A204.1 (cell line): ENCODE measurements around the gene PKDCC.

Experiments used
- FAIRE-seq: peaks from 2 replicates; lab custom pipeline; 2012; peaks lifted over from hg19 to GRCh38; lab: Jason Lieb, UNC

PKDCC gene

DNA sequence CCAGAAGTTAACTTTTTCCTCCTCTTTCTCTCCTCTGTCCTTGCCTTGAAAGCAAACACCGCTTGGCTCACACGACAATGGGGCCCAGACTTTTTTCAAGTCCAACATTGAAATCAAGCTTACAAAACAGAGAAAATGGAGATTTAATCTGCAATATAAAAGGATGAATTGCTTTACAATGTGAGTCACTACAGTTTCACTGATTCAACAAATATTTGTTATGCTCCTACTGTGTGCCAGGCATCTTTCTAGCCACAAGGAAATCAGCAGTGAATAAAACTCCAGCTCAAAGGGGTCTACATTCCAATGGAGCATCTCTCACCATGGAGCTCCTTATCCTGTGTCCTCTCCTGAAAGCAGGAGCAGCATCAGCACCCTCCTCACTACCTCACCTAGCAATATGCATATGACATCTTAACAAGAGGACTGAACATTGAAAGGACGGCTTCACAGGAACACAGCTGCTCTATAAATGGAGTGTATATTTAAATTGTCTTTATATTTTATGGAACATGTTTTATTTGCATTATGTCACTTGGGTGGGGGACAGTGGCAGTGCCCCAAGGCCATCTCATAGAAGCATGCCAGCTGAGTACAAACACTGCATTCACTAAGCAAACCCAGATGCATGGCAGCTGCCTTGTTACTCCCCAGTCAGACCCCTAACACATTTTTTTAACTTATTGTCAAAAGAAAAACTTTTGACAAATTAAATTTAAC, 39.5 kb downstream of the PKDCC start:
- FAIRE-seq, result no peak

DNA sequence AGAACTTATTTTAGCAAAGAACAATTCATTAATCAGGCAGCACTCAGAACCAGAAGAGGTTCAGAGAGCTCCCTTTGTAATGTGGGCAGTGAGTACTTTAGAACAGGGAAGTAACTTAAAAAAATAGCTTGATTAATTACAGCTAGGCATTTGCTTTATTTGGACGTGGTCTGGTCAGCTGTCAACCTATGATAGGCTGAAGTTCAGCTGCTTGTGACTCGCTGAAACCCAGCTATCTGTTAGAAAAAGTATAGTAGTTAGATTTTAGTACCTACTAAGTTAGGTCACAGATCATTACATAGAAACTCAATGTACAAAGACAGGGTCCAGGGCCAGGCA, 40.0 kb downstream of the PKDCC start:
- FAIRE-seq, result no peak

DNA sequence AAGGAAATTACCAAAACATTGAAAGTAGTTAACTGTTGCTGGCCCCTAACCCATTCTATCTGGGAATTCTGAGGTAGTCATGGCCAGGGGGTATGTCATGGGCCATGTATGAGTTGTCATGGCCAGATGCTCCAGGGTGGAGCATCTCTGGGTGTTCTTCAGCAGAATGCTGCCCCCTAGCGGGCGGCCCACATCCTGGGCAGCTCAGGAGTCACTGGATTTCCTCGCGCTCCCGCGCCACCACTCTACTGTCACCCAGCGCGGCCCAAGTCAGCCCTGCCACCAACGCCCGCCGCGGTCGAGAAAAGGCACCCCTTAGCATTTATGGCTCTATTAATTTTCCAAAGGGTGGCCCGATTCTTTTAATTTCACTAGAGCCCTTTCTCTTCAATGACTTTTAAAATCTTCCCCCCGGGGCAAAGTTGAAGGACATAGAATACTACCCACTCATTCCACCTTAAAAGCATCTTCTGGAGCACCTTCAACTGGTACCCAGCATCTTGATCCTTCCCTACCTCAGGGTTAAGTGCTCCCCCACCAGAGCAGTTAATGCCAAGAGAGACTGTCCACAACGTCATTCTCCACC, 41.6 kb downstream of the PKDCC start:
- FAIRE-seq, result no peak

DNA sequence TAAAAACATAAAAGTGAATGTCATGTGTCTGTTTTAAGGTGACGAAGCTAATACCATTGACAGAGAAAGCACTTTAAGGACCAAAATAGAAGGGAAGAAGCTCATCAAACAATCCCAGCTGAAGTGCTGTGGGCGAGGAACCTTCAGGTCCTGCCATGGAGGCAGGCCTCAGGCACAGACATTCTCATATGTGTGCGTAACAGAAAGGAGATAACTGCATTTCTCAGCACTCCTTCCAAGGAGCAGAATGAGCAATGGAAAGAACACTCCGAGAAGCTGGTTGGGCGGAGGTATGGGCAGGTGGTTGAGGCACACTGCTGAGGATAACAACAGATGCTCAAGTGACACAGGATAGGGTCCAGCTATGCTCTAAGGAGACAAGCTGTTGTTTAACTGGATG, 42.4 kb downstream of the PKDCC start:
- FAIRE-seq, result no peak

DNA sequence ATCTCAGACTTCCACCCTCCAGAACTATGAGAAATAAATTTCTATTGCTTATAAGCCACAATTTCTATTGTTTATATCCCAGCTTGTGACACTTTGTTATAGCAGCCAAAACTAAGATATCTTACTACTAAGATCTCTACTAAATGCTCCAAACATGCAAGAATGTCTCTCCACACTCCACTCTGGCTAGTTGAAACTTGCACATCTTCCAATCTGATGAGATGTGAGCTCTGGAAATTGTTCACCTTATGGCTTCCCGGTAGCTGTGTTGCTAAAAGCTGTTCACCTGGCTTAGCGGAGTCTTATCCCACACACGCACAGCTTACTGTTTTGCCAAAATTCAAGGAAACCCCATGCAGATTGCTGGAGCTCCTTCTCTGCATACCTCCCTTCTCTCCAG, 43.9 kb downstream of the PKDCC start:
- no peak for FAIRE-seq

DNA sequence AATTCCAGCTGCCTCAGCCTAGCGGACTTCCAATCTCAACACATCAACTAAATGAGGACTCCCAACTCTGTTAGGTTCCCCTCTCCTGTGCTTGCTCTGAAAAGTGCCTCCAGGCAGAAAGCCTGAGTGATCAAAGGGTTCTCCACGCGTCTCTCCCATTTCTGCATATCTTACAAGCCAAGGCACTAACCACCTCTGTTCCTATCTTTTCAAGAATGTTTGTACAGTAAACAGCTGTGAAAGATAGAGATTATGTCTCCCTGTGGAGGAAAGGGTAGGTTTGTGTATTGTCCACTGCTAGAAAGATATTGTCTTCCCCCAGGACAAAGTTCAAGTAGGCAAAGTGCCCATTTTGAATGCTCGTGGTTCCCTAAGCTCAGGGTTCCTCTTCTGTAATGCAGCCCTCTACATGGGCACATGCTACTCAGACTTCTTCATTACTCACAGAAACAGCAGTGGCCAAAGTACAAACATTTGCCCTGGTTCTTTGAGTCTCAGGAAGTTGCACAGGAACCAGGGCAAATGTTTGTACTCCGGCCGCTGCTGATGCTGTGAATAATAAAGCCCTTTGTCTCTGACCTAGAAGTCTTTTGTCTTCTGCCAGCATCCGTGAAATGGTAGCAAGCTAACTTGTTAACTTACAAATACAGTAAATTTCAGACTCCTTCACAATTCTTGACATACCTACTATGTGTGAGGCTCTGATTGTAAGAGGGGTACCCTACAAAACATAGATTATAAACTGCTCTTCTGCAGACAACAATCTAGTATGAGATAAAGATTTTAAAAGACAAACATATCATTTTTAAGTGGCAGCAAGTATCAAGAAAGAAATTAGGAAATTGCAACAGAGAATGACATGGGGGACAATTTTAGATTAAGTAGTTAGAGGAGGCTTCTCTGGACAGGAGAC, 44.5 kb downstream of the PKDCC start:
- no peak for FAIRE-seq

GRCh38 chr2:42094114-42094513, 46.3 kb downstream of the PKDCC start:
- no peak for FAIRE-seq

GRCh38 chr2:42095923-42096408, 48.1 kb downstream of the PKDCC start:
- peak; percentile 89 for FAIRE-seq

GRCh38 chr2:42096869-42097591, 49.2 kb downstream of the PKDCC start:
- no peak for FAIRE-seq

- FAIRE-seq, result no peak
Observed at GRCh38 chr2:42098571-42099437, 51.0 kb downstream of the PKDCC start.

DNA sequence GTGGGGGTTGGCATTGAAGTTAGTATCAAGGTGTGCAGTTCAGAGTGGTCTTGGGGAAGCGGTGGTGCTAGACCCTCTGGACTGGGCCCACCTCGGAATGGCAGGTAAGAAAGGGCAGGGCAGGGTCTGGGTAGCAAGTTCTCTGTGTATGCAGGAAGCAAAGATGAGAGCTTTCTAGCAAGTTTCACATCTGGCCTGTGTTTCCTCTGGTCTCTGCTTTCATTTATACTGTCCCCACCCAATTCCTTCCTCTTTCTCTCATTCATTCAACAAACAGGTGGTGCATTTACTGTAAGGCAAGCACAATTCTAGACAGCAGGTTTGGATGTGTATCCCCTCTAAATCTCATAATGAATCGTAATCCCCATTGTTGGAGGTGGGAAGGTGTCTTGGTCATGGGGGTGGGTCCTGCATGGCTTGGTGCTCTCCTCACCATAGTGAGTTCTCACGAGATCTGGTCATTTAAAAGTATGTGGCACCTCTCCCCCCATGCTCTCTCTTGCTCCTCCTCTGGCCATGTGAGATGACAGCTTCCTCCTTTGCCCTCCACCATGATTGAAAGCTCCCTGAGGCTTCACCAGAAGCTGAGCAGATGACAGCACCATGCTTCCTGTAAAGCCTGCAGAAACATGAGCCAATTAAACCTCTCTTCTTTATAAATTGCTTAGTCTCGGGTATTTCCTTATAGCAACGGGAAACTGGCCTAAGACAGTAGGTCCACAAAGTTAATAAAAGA, 51.8 kb downstream of the PKDCC start:
- no peak for FAIRE-seq

DNA sequence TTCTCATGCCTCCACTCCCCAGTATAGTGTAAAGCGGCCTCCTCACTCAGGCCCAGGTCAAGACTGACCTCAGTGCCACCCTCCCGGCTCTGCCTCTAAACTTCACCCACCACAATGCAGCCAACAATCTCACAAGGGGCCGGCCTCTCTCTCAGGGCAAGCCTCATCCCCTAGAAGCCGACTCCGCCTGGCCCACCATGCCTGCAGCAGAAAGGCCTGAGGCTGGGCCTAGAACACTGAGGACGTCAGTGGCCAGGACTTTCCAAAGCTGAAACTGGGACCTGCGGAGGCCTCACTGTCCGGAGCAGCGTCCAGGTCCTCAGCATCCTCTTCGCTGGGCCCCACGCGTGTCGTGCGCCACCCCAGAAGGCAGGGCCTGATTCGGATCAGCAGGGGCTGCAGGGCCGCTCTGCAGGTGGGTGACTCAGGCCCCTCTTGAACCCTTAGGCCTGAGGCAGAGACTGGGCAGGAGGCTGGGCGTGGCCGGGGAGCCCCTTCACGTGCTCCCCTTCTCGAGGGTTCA, 52.9 kb downstream of the PKDCC start:
- FAIRE-seq, result no peak

GRCh38 chr2:42101206-42102023, 53.6 kb downstream of the PKDCC start:
- FAIRE-seq, result no peak

DNA sequence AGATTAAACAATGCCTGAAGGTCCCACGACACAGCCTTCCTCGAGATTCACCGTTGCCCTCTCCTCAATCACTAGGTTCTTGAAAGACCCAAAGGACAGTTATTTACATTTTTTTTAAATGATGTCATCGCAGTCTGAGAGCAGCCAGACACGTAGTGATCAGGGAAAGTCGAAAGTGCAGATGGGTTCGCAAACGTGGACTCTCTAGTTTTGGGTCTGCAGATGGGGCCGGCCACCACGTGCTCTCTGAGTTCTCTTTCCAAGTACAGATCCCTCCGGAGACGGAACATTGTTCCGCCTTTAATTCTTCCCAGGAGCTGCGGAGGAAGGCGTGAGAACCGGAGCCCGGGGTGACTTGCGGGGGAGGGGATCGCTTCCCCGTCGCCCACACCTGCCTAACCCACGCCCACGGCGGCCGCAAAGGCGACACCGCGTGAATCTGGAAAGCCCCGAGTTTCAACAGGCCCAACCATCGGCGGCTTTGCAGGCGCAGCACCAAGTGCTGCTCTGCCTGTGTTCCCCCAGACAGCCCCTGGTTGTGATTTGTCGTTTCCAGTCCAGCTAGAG, 54.3 kb downstream of the PKDCC start:
- no peak for FAIRE-seq

DNA sequence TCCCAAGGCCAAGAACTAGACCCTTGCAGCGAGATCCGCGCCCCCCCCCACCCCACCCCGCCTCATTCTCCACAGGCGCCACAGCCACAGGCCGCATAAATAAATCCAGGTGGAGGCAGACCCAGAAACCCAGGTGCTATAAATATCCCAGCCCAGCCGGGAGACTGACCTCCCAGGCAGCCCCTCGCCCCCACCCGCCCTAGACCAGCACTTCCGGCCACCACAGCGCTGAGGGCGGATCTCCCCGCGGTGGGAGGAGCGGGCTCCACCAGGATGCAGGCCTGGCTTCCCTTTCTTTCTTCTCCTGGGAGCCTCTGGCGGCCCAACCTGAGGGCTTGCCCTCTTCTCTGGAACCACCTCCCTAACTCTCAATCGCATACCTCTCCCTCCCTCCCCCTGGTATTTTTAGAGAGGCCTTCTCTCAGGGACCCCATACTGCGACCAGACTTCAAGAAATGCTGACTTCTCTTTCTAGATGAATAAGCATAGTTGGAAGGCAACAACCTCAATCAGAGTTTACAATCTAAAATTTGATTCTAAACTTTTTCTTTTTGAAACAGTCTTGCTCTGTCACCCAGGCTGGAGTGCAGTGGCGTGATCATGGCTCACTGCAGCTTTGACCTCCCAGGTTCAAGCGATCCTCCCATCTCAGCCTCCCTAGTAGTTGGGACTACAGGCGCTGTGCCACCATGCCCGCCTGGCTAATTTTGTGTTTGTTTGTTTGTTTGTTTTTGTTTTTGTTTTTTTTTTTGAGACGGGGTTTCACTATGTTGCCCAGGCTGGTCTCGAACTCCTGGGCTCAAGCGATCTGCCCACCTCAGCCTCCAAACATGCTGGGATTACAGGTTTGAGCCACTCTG, 55.0 kb downstream of the PKDCC start:
- no peak for FAIRE-seq

GRCh38 chr2:42103829-42104228, 56.0 kb downstream of the PKDCC start:
- no peak for FAIRE-seq

GRCh38 chr2:42104621-42105020, 56.8 kb downstream of the PKDCC start:
- no peak for FAIRE-seq
